HG03025 (cell line): ENCODE measurements around the gene FBXW11.

Experiments
- ATAC-seq: cut with Tn5 transposase; IDR thresholded peaks from one replicate; pipeline ENCODE4 v1.9.1; 2021; ENCODE audit warnings: mild to moderate bottlenecking, moderate library complexity; ENCODE audit not compliant: unreplicated experiment, low FRiP score

FBXW11 gene

DNA sequence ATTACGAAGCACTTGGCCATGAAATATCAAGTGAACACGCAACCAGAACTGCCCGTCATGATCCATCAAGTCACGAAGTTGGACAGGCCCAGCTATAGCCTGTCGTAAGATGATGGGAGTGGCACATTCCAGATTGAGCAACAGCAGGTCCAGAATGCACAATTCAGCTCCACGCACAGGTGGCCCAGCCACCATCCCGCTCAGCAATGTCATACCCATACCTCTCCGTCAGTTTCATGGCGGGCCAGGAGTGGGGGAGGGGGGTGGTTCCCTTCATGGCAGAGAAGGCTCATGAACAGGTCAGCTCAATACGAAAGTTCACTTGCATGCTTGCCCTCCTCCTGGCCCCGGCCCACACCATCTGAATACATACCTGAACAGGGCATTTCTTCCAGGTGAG is 185.9 kb downstream of the FBXW11 start:
- ATAC-seq: no peak

GRCh38 chr5:171816666-171817065 is 189.8 kb downstream of the FBXW11 start:
- no peak for ATAC-seq

- ATAC-seq: no peak
These were observed 192.5 kb downstream of the FBXW11 start for GRCh38 chr5:171813813-171814490.

DNA sequence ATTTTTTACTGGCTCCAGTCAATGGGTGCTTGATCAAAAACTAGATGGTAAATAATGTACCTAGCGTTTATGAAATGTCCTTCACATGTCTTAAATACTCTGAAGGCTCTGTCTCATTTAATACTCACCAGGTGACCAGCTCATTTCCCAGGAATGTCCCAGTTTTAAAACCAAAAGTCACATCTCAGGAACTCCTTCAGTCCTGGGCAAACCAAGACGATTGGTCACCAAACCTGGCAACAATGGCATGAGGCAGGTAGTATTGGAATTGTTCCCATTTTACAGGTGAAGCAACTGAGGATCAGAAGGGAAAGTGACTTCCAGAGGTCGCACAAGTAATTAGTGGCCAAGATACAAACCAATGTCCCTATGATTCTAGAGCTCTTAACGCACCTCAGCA is 193.2 kb downstream of the FBXW11 start:
- no peak for ATAC-seq
